ENCODE measurements around the gene TTL.
"Not testable (repeated sequence)": the region's sequence is repeated elsewhere in the genome, so short reads cannot be mapped to it uniquely, and the experiment has no call there.

TTL gene

DNA sequence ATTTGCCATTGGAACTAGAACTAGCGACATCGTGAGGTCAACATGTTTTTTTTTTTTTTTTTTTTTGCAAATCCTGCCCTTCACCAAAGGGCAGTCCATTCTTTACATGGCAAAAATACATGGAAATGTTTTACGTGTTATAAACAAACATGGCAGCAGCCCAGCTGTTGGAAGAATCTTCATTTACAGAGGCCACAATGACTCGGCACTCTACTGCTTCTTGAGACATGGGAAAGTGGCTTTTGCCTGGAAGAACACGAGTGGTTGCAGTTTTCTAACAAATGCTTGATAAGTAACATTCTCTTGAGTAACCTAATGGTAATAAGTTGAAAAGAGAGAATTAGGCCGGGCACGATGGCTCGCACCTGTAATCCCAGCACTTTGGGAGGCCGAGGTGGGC, 37.5 kb downstream of the TTL start:
- DNase-seq (ENCODE audit: extremely low read depth in 1 of 2, low read depth in 1 of 2) = no peak

DNA sequence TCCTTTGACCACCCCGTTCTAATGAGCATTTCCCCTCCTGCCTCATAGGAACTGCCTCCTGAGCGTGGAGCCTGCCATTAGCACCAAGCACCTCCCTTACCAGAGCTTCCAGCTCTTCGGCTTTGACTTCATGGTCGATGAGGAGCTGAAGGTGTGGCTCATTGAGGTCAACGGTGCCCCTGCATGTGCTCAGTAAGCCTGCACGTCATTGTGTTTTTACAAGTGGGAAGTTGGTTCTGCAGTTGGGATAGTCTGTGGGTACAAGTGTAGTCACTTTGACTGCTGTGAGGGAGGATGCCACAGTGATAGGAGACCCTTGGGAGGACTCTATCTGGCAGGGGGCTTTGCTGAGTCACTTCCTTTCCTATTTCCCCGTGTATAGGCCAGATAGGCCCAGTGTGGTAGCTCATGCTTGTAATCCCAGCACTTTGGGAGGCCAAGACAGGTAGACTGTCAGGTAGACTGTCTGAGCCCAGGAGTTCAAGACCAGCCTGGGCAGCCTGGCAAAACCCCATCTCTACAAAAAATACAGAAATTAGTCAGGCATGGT, 38.4 kb downstream of the TTL start:
- no peak for DNase-seq (ENCODE audit: extremely low read depth in 1 of 2, low read depth in 1 of 2)

- DNase-seq (ENCODE audit: extremely low read depth in 1 of 2, low read depth in 1 of 2) = no peak
Measured at GRCh38 chr2:112523291-112523777, 41.4 kb downstream of the TTL start.

- DNase-seq (ENCODE audit: extremely low read depth in 1 of 2, low read depth in 1 of 2) = not testable (repeated sequence)
Measured at GRCh38 chr2:112524276-112524675, 42.3 kb downstream of the TTL start.

GRCh38 chr2:112528541-112528940, 46.6 kb downstream of the TTL start:
- no peak for DNase-seq (ENCODE audit: extremely low read depth in 1 of 2, low read depth in 1 of 2)

GRCh38 chr2:112529757-112530156, 47.8 kb downstream of the TTL start:
- DNase-seq (ENCODE audit: extremely low read depth in 1 of 2, low read depth in 1 of 2) = no peak

DNA sequence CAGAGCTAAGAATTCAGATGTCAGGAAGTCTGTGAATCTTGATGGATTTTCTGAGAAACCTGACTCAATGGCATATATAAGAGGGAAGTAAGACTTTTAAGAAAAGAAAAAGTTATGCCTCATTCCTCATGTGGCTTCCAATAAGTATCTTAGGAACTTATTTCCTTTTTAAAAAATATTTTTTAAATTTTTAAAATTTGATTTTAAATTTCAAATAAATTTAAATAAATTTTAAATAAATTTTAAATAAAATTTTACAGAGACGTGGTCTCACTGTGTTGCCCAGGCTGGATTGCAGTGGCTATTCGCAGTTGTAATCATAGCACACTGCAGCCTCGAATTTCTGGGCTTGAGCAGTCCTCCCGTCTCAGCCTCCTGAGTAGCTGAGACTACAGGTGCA, 48.8 kb downstream of the TTL start:
- no peak for DNase-seq (ENCODE audit: extremely low read depth in 1 of 2, low read depth in 1 of 2)

GRCh38 chr2:112534826-112535225, 52.9 kb downstream of the TTL start:
- DNase-seq (ENCODE audit: extremely low read depth in 1 of 2, low read depth in 1 of 2) = no peak

- not testable (repeated sequence) for DNase-seq (ENCODE audit: extremely low read depth in 1 of 2, low read depth in 1 of 2)
Measured at GRCh38 chr2:112536665-112537064, 54.7 kb downstream of the TTL start.

- DNase-seq (ENCODE audit: extremely low read depth in 1 of 2, low read depth in 1 of 2) = no peak
Measured at GRCh38 chr2:112539306-112539705, 57.4 kb downstream of the TTL start.

DNA sequence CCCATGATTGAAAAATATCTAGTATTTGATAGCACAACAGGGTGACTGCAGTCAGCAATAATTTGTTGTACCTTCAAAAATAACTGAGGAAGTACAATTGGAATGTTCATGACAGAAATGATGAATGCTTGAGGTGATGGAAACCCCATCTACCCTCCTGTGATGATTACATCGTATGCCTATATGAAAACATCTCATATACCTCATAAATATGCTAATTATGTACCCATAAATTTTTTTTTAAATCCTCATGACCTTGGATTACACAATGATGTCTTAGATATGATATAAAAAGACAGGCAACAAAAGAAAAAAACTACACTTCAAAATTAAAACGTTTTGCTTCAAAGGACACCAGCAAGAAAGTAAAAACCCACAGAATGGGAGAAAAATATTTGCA, 59.0 kb downstream of the TTL start:
- no peak for DNase-seq (ENCODE audit: extremely low read depth in 1 of 2, low read depth in 1 of 2)

DNA sequence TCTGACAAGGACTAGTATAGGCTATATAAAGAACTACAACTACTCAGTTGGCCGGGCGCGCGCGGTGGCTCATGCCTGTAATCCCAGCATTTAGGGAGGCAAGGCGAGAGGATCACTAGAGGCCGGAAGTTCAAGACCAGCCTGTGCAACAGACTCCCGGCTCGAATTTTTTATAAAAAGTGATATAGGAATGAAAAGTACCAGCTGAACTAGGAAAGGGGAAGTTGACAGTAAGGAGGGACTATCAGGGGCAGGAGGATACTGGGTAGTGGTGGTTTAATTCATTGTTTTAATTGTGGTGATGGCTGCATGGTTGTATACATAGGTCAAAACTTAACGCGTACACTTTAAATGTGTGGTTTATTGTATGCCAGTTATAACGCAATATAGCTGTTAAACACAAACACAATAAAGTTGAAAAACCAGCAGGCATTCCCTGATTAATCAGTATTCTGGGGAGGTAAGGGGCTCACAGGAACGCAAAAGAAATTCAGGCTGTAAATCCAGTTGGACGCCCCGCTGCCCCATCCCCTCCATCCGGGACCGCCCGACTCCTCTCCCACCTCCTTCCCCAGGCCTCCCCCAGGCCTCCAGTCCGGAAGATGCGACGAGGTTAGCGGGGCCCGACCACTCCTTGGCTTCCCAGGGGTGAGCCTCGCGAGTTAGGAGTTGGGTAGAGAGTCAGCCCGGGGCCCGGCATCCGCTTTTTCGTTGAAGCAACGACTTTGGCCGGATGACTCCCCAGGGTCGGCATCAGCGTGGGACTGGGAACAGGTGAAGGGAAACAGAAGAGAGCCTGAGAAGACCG, 59.6 kb downstream of the TTL start:
- DNase-seq (ENCODE audit: extremely low read depth in 1 of 2, low read depth in 1 of 2) = peak; percentile 49 to 56

DNA sequence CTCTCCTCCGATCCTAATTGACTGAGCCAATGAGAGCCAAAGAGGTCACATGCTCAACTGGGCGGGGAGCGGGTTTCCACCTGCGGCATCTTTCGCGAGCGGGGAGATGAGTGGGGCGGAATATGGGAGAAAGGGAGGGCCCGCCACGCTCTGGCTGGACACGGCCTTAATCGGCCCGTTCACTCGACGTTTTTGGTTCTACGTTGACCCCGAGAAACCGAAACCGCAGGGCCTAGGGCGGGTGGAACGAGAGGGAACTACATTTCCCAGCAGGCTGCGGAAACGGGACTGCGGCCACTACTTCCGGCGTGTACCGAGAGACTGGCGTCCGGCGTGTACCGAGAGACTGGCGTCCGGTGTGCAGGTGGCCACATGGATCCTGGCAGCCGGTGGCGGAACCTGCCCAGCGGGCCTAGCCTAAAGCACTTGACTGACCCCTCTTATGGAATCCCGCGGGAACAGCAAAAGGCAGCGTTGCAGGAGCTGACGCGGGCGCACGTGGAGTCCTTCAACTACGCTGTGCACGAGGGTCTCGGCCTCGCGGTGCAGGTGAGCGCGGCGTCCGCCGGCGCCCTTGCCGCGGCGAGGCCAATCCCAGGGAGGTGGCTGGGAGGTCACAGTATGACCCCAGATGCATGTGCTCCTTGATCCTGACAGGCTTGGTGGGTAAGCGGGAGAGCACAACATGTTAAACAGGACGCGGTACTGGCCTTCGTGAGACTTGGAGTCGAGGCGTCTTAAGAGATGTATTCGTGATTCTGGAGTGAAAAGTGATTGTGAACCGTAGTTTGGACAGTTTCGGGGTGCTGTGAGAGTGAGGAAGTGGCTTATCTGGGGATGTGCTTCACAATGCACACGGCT, 60.4 kb downstream of the TTL start, which contains the start of gene POLR1B:
TSS of gene POLR1B (plus strand) at position 343 of the 861 bp plus-strand sequence. CDS start at position 373, 30 bp downstream.
- DNase-seq (ENCODE audit: extremely low read depth in 1 of 2, low read depth in 1 of 2) = peak; percentile 64 to 75

DNA sequence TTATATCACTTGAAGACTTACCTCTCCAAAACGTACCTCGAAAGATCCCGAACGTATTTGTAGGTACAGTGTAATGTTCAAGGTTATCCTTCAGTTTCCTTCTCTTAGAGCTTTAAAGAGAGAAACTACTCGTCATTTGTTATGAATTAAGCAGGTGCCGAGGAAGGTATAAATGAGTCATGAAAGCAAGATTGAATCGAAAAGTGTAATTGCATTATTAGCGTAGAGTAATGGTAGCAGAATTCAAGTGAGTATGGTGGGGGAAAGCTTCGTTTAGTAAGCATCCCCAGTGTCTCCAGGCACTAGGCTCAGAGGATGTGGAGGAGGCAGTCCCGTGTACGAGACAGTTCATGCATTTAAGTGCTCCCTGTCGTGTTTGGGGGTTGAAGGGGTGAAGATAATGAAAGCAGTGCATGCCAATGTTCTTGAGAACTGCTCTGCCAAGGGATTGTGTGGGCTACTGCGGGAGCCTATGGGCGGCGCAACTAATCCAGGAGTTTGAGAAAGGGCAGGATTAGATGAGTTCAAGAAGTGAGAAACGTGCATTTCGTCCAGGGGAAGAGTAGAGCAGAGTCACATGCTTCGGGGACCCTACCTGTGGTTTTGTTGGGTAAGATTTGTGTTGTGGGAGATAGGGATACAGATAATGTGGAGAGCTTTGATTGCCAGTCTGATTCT, 61.2 kb downstream of the TTL start:
- DNase-seq (ENCODE audit: extremely low read depth in 1 of 2, low read depth in 1 of 2) = no peak

DNA sequence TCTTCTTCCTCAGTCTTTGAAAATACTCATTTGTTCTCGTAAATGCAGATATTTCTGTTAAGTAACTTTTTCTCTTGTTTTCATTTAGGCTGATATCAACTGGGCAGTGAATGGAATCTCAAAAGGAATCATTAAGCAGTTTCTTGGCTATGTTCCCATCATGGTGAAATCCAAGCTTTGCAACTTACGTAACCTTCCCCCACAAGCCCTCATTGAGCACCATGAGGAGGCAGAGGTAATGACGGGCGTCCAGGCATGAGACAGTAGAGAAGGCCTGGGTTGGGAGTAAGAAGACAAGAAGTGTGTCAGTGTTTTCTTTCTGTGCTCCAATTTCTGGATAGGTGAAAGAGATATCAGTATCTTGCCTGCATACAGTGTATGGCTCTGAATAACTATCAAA, 65.4 kb downstream of the TTL start:
- no peak for DNase-seq (ENCODE audit: extremely low read depth in 1 of 2, low read depth in 1 of 2)

GRCh38 chr2:112548980-112549379, 67.0 kb downstream of the TTL start:
- no peak for DNase-seq (ENCODE audit: extremely low read depth in 1 of 2, low read depth in 1 of 2)

DNA sequence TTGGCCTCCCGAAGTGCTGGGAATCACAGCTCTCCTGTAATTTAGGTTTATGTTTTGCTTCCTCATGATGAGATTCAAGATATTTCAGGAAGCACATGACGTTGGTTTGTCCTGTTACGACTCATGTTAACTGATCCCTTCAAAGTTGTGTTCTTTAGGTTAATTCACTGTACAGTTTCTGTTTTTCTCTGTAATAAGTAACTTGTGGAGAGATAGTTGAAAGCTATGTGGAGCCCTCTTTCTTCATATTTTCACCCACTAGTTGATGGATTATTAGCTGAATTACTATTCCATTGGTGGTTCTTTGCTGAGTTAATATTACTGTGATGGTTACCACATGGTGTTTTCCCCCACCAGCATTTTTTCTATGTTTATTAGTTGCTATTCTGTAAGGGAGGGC, 84.1 kb downstream of the TTL start:
- no peak for DNase-seq (ENCODE audit: extremely low read depth in 1 of 2, low read depth in 1 of 2)

GRCh38 chr2:112566508-112566907, 84.6 kb downstream of the TTL start:
- not testable (repeated sequence) for DNase-seq (ENCODE audit: extremely low read depth in 1 of 2, low read depth in 1 of 2)

DNA sequence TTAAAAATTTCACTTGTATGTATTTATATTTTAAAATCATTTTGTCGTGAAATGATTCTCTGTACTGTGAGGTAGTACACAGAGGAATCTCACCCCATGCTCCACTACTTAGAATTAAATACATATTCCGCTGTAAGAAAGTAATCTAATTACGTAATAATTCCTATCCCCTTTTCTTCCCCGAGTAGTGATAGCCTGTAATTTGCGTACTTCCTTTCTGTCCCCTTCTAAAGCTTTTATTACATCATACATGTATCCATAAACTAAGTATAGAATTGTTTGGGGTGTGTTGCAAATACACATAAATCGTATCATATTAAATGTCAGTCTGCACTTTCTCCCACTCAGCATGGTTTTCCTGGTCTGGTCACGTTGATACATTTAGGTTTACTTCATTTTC, 90.0 kb downstream of the TTL start:
- no peak for DNase-seq (ENCODE audit: extremely low read depth in 1 of 2, low read depth in 1 of 2)

- DNase-seq (ENCODE audit: extremely low read depth in 1 of 2, low read depth in 1 of 2) = no peak
Measured at GRCh38 chr2:112577756-112578155, 95.8 kb downstream of the TTL start.

DNA sequence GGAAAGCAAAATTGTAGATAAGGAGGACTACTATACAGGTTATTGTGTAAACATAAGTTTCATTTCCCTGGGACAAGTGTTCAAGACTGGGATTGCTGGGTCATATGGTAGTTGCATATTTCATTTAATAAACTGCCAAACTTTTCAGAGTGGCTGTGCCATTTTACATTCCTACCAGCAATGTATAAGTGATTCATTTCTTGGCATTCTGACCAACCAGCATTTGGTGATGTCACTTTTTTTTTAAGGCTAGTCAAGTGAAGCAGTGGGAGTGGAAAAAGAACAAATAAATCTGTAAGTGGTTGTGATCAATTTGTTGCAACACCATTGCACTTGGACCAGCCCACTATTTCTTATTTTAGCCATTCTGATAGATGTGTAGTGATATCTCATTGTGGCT, 97.3 kb downstream of the TTL start:
- DNase-seq (ENCODE audit: extremely low read depth in 1 of 2, low read depth in 1 of 2) = no peak
